GM21619 (cell line): ENCODE measurements around the gene ANKRD45.
"Not testable (repeated sequence)": the region's sequence is repeated elsewhere in the genome, so short reads cannot be mapped to it uniquely, and the experiment has no call there.

Source experiments
- ATAC-seq: cut with Tn5 transposase; IDR thresholded peaks from one replicate; pipeline ENCODE4 v1.9.1; 2021; ENCODE audit not compliant: unreplicated experiment

ANKRD45 gene

DNA sequence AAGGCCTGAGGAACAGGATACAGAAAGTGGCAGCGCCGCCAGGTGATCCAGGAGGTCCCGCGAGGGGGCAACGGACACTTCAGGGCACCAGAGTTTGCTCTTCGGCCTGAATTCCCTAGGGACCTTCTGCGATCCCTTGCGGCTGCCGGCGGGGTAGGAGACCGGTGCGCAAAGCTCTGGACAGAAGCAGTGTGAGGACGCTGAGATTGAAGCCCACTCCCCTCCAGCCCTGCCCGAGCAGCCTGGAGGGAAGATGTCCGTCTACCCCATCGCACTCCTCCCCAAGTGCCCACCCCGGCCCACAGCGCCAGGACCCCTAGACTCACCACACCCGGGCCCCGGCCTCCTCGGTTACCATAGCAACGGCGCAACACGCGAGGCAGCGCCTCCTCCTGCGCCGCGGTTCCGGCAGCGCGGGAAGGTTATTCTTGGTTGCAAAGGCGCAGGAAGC, at the start of gene ANKRD45:
Gene ANKRD45 (minus strand): TSS at position 361 of the 451 bp plus-strand sequence. CDS start 10,433 bp downstream, outside the sequence.
- no peak for ATAC-seq

DNA sequence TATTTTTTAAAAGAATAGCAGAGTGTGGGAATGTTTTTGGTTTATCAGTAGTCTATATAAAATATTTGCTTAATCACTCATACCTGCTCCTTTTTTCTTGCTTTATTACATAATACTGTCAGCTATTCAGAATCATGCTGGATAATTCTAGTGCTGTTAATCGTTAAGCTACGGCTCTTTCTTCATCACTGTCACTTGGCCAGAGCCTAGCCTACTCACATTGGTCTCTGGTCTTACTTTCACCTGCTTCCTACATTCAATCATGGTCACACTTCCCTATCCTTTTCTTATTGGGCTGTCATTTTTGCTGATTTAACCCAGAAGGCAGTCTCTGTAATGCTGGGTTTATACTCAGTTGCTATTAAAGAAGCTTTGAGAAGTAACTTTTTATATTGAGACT, 47.6 kb upstream of the ANKRD45 start:
- ATAC-seq = no peak

GRCh38 chr1:173715538-173715844, 45.8 kb upstream of the ANKRD45 start:
- no peak for ATAC-seq

- ATAC-seq = peak; percentile 94
Measured at GRCh38 chr1:173714759-173715537, 45.3 kb upstream of the ANKRD45 start, which contains the start of gene KLHL20. TSS of gene KLHL20 (plus strand) at chr1:173714981. CDS start at chr1:173716044, 1,063 bp downstream.

- ATAC-seq = no peak
Measured at GRCh38 chr1:173714441-173714758, 44.7 kb upstream of the ANKRD45 start.

GRCh38 chr1:173708787-173709186, 39.1 kb upstream of the ANKRD45 start:
- no peak for ATAC-seq

DNA sequence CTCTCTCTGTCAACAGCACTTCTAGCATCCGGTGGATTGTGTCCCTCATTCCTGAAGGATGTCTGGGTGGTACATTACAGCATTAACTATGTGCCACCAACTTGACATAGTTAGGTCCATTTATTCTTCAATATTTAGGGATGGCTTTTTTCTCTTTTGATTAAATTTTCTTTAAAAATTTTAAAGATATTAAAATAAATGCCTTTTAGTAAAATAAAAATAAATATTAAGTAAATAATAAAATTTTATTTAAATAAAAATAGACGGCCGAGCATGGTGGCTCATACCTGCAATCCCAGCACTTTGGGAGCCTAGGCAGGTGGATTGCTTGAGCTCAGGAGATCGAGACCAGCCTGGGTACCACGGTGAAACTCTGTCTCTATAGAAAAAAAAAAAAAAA, 35.5 kb upstream of the ANKRD45 start:
- no peak for ATAC-seq

GRCh38 chr1:173702736-173703135, 33.1 kb upstream of the ANKRD45 start:
- ATAC-seq = no peak

- not testable (repeated sequence) for ATAC-seq
Measured at GRCh38 chr1:173701299-173701698, 31.6 kb upstream of the ANKRD45 start.

DNA sequence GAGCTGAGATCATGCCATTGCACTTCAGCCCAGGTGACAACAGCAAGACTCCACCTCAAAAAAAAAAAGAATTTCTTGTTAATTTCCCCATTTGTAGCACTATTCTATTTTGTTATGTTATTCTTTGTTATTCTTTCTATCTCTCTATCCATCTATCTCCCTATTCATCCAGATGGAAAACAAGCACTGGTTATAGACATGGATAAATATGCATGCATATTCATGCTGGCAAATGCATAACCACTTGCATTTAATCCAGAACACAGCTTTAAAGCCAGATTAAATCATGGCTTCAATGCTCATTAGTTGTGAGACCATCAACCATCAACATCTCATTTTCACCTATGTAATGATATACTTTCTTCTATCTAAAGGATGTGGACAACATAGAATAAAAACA, 23.6 kb upstream of the ANKRD45 start:
- ATAC-seq = no peak

DNA sequence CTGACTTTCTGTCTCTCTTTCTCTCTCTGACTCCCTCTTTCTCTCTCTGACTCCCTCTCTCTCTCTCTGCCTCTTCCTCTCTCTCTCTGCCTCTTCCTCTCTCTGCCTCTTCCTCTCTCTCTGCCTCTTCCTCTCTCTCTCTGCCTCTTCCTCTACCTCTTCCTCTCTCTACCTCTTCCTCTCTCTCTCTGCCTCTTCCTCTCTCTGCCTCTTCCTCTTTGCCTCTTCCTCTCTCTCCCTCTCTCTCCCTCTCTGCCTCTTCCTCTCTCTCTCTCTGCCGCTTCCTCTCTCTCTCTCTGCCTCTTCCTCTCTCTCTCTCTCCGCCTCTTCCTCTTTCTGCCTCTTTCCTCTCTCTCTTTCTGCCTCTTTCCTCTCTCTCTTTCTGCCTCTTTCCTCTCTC, 18.6 kb upstream of the ANKRD45 start:
- ATAC-seq = no peak

- ATAC-seq = not testable (repeated sequence)
Measured at GRCh38 chr1:173685121-173685520, 15.5 kb upstream of the ANKRD45 start.

GRCh38 chr1:173683838-173684237, 14.2 kb upstream of the ANKRD45 start:
- ATAC-seq = not testable (repeated sequence)

GRCh38 chr1:173682184-173682583, 12.5 kb upstream of the ANKRD45 start:
- no peak for ATAC-seq

- ATAC-seq = not testable (repeated sequence)
Measured at GRCh38 chr1:173680152-173680551, 10.5 kb upstream of the ANKRD45 start.

GRCh38 chr1:173674496-173674895, 4.8 kb upstream of the ANKRD45 start:
- not testable (repeated sequence) for ATAC-seq

GRCh38 chr1:173666646-173667045, 3.0 kb downstream of the ANKRD45 start:
- no peak for ATAC-seq

GRCh38 chr1:173663159-173663558, 6.5 kb downstream of the ANKRD45 start:
- no peak for ATAC-seq

- no peak for ATAC-seq
Measured at GRCh38 chr1:173661763-173662162, 7.9 kb downstream of the ANKRD45 start.

- no peak for ATAC-seq
Measured at GRCh38 chr1:173661271-173661670, 8.4 kb downstream of the ANKRD45 start.

DNA sequence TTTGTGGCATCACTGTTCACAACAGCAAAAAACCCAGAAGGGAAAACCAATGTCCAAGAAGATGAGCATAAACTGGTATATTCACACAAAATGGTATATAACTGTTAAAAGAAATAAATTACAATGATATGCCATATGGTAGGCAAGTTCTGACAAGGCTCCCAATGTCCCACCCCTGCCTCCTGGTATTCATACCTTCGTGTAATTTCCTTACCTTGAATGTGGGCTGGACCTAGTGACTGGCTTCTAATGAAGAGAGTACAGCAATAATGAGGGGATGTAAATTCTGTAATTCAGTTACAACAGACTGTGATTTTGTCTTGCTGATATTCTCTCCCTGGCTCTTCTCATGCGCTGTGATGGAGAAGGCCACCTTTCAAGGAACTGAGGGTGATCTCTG, 9.3 kb downstream of the ANKRD45 start:
- ATAC-seq = no peak

- ATAC-seq = no peak
Measured at GRCh38 chr1:173648880-173649605, 20.6 kb downstream of the ANKRD45 start.
